ENCODE measurements around the gene FGD1.
"Not testable (repeated sequence)": the region's sequence is repeated elsewhere in the genome, so short reads cannot be mapped to it uniquely, and the experiment has no call there.

FGD1 gene

DNA sequence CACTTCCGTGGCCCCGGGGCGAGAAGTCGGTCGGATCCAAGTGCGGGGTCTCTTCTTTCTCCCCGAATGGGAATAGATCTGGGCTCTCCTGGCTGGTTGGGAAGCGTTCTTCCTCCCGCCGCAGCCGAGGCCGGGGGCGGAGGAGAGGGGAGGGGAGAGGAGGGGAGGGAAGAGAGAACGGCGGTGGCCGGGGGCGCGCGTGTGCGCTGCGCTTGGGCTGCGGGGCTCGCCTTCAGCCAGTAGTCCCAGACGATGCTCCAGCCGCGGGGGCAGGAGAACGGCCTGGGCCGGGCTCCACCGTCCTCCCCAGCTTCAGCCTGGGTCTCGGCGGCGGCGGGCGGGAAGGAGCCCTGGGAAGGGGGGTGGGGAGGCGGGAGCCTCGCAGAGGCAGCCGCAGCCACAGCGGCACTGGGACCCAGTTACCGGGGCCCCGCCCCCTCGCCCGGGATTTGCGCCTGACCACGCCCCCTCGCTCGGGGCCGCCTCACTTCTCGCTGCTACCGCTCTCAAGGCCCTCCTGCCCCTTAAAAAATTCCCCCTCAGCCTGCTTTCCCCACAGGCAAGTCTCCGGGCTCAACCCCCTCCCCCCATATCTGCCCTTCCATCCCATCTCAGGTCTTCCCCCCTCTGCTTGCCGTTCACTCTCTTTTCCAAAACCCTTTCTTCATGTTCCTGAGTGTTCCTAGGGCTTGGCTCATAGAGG is at the start of gene FGD1:
TSS of gene FGD1 (minus strand) at position 421 of the 703 bp plus-strand sequence. CDS start 802 bp downstream, outside the sequence.
- peak; percentile 7 for DNase-seq

DNA sequence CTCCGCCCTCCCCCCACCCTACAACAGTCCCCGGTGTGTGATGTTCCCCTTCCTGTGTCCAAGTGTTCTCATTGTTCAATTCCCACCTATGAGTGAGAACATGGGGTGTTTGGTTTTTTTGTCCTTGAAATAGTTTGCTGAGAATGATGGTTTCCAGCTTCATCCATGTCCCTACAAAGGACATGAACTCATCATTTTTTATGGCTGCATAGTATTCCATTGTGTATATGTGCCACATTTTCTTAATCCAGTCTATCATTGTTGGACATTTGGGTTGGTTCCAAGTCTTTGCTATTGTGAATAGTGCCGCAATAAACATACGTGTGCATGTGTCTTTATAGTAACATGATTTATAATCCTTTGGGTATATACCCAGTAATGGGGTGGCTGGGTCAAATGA is 46.2 kb upstream of the FGD1 start:
- not testable (repeated sequence) for DNase-seq

DNA sequence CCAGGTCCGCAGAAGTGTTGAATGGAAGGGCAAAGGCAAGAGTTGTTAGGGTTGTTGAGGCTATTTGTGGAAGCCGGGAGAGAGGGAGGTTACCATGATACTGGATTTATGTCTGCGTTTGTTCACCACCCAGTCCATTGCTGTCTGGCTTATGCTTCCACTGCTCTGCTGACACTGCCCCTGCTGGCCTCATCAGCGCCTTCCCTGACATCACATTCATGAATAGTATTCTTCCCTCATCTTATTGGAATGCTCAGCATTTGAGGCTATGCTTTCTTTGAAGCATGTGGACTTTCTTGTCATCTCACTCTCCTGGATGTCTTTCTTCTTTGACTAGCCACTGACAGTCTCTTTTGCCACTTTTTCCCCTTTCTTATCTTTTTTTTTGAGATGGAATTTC is 44.3 kb upstream of the FGD1 start:
- no peak for DNase-seq

DNA sequence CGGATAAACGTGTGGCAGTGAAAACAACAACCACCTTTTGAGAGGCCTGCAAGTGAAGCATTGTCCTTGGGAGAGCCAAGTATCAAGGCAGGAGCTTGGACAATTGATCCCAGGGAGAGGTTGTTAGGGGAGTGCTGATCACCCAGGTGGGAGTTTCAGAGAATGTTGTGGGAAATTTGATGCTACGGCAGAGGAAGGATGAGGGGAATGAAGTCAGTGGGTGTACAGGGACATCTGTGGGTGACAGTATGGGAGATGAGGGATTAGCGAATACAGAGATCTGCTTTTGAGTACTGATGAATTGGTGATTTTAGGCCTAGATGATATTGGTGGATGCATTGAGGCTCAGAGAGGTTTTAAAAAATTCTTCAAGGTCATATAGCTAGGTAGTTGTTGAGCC is 38.2 kb upstream of the FGD1 start:
- no peak for DNase-seq

DNA sequence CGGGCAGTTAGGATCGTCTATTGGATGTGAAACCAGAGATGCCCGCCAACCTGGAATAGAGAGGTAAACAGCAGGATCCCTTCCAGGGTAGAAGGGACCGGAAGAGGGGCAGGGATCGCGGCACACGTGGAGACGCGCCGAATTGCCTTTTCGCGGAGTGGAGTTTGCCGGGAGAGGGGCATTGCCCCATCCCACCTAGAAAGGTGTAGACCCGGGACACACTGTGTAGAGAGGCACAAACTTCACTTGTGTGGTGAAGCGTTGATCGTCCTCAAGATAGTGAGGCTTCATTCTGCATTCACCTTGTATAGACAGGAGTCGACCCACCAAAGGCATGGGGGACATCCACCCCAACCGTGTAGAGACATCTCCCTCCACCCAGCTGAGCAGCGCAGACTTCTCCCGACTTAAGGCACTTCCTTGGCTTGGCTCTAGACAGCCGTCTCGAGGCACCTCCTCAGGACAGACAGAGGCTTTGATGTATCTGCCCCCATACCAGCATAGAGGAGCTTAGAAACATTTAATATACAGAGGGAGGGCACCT is 34.4 kb upstream of the FGD1 start:
- DNase-seq: no peak

DNA sequence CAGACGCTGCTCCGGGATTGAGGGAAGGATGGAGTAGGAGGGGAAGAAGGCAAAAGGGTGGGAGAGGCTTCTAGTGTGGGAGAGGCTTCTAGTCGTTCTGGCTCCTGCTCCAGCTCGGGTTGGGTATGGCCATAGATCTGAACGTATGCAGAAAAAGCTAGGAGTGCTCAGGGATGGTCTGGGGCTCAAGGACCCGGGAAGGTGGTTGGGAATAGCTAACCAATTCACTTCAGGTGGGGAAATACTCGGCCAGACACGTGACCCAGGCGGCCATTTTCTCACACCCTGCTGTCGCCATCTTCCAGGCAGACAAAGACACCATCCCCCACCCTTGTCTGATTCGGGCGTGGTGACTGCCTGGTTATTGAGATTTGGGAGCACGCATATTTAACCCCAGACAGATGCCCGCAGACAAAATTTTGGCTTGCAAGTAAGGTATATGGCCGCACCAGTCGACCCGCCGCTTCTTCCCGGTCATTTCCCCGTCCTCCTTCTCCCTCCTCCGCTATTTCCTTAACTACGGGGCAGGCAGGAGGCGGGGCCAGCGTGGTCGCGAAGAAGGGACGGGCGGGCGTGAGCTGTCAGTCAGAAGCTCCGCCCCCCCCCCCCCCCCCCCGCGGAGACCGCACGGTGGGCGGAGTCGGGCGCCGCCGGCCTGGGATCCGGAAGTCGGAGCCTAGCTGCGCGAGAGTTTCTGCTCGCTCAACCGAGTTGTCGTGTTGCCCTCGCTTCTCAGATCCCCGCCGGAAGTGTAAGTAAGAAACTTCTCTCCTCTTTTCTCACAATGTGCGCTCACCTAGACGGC is 33.7 kb upstream of the FGD1 start, which contains the start of gene GNL3L:
TSS of gene GNL3L (plus strand) at position 668 of the 805 bp plus-strand sequence. CDS start 2,348 bp downstream, outside the sequence.
- DNase-seq: peak; percentile 74

DNA sequence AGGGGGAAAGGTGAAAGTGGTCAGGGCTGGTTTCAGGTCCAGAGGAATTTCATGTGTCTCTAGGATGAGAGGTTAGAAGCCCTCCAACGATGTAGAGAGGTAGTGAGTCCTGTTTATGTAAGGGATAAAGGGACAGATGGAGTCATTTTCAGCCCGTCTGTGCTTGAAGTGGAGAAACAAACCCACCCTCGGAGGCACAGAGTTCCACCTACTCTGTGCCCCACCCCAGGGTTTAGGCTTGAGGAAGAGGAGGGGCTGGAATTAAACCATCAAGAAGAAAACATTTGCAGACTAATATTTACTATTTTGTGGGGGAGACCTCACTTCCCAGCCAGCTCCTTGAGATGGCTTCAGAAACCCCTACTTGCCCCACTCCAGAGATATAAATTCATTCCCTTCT is 33.1 kb upstream of the FGD1 start:
- DNase-seq: no peak

DNA sequence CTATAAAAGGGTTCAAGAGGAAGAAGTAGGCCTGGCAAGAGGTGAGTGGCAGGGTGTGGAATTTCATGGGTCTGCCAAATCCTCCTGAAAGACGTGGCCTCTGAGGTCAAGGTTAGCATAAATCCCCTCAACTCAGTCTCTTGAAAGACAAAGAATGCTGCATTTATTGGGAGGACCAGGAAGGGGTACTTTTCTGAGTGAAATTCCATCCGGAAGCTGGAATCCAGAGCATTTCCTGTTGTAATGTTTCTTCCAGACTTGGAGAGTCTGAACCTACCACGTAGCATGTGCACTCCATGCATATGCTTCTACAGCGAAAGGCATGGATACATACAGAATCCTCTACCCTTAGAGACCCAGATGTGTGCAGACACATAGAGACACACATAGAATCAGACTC is 13.4 kb upstream of the FGD1 start:
- DNase-seq: no peak

DNA sequence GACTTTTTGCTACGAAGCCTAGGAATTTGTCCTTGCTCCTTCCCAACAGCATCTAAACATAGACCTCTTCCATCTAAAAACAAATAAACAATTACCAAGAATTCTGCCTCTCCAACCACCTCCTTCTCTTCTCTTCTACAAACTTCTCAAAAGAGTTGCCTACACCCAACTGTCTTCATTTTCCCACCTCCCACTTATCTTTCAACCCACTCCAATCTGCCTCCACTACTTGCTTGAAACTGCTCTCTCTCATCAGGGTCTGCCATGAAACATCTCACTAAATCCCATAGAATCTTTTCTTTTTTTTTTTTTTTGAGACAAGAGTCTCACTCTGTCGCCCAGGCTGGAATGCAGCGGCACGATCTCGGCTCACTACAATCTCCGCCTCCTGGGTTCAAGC is 902 bp upstream of the FGD1 start:
- no peak for DNase-seq

DNA sequence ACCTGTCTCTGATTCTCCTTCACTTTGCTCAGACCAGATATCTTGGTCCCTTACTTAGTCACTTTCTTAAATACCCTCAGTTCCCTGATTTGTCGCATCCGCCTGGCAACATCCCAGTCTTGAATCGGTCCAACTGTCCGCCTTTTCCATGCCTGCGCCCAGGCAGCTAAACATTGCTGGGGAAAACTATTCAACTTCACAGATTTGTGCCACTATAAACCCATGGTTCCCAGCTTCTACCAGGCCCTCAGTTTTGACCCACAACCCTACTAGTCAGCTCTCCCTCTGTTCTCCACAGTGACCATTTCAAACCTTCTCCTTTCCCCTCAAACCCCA is 451 bp upstream of the FGD1 start:
- DNase-seq: no peak

DNA sequence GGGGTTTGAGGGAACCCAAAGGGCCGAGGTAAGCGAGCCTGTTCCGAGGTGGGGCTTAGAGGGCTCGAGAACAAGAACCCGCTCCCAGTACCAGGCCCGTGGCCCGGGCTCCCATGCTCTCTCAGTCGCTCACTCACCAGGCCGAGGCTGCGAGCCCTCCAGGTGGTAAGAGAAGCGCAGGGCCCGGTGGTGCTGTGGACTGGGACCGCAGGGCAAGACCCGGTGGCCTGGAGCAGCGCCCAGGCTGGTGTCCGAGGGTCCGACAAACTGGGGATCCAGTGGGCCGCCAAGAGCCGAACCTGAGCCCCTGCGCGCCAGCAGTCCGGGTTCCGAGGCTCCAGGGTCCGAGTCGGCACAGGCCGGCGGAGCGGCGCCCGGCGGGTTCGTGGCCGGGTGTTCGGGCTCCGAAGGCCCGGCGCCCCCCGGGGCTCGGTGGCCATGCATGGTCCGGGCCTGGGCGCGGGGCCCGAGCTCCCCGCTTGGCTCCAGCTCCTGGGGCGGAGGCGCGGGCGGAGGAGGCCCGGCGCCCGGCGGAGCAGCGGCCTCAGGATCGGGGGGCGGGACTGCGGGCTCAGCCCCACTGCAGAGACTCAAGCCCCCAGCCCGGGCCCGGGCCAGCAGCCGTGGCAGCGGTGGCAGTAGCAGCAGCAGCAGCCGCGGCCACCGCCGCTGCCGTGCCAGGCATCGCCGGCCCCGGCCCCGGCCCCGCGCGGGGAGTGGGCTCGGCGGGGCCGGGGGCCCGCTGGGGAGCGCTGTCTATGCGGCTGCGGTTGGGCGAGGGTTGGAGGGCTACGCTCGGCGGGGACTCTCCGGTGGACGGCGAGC is 833 bp downstream of the FGD1 start:
- no peak for DNase-seq

DNA sequence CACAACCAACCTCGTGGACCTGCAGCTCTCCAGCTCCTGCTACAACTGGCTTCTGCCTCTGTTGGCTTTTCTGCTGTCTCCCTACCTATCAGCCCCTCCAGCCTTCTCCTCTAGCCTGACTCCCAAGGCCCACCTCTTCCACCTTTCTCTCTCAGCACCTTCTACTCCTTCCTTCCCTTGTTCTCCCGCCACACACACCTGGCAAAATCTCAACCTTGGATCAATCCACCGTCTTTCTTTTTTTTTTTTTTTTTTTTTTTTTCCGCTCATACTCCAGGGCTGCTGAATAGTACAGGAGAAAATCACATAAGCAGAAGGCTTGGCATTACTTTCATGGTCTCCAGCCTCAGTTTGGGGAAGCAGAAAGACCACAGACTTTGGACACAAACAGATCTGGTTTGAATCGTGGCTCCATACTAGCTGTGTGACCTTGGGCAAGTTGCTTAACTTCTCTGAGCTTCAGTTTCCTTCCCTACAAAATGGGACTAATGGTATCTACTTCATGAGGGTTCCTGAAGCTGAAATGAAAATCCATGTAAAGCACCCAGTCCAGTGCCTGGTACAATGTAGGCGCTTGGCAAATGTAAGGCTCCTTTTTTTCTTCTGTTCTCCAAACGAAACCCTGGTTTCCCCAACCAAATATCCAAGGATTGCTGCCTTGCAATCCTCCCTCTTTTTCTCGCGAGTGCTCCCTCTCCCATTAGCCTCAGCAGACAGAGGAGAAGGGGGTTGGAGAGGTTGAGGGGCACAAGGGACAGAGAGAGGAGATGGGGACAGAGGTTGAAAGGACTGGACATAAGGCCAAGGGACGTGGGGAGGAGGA is 1.7 kb downstream of the FGD1 start:
- no peak for DNase-seq

DNA sequence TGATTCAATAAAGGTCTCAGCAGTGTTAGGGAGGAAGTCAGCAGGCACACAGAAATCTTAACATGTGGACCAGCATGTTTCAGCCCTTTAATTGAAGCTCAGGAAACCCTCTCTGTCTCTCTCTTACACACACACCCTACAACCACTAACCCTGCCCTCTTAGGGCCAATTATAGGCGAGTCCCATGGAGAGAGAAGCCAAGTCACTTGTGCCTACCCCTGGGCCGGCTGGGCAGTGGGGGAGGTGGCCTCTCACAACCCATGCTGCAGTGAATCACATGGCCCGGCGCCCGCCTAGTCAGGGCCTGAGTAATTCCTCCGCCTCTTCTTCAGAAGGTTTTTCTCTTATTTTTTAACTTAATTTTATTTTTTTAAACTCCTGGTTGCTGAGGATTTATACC is 3.7 kb downstream of the FGD1 start:
- DNase-seq: no peak

DNA sequence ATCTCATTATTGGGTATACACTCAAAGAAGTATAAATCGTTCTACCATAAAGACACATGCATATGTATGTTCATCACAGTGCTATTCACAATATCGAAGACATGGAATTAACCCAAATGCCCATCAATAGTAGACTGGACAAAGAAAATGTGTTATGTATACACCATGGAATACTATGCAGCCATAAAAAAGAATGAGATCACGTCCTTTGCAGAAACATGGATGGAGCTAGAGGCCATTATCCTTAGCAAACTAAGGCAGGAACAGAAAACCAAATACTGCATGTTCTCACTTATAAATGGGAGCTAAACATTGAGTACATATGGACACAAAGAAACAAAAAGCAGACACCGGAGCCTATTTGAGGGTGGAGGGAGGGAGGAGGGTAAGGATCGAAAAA is 6.2 kb downstream of the FGD1 start:
- DNase-seq: not testable (repeated sequence)

DNA sequence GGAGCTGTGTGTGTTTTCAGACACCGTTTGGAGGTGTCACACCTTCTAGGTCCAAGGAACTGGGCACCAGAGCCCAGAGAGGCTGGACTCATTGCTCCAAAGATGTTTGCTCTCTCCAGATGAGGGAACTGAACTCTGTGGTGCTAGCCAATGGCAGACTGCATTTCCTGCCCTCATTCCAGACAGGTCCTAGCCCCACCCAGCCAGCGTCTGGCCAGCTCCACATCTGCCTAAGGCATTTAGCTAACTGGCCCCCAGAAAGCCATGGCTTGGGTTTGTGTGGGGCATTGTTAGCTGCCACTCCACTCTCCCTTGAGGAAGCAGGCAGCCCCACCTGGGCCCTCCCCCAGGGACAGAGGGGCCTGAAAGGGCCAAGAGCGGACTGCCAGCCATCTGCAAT is 11.4 kb downstream of the FGD1 start:
- no peak for DNase-seq

DNA sequence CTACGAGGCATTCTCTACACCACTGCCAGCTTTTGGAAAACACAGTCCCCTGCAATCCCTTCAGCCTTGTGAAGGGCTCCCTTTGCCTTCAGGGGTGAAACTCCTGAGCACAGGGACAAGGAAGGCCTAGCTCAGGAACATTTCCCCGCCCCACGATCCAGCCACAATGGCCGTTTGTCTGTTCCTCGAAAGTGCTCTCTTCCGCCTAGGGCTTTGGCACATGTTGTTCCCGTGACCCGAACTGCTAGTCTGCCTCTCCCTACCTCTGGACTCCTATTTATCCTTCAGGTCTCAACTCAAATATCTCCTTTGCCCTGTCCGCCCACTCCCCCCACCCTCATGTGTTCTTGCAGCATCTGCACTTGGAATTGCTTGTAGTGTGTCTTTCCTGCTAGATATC is 12.1 kb downstream of the FGD1 start:
- DNase-seq: no peak

DNA sequence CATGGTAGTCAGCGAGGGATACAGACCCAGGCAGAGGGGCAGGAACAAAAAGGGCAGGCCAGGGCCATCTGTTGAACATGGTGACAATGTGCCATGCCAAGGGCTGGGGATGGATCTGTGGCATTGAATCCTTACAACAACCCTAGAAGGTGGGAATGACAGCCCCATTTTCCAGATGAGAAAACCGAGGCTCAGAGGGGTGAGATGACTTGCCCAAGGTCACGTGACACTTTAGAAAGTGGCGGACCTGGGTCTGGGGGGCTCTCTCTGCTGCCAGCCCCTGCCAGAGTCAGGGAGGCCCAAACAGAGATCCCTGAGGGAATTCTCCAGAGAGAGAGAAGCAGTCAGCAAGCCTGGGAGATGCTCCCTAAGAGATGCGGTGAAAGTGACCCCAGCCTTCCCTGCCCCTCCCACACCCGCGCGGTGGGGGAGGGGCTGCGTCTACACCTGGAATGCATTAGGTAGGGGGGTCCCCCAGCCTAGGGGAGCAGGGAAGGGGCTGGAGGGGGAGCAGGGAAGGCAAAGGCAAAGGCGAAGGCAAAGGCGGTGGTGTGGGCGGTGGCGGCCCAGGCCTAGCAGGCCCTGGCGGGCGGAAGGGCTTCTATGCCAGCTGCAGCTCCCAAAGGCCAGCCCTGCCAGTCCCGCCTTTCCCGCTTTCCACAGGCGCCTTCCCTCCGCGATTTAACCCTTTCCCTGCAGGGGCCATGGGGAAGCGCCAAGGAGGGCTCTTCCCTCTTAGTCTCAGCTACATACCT is 13.0 kb downstream of the FGD1 start:
- DNase-seq: no peak

DNA sequence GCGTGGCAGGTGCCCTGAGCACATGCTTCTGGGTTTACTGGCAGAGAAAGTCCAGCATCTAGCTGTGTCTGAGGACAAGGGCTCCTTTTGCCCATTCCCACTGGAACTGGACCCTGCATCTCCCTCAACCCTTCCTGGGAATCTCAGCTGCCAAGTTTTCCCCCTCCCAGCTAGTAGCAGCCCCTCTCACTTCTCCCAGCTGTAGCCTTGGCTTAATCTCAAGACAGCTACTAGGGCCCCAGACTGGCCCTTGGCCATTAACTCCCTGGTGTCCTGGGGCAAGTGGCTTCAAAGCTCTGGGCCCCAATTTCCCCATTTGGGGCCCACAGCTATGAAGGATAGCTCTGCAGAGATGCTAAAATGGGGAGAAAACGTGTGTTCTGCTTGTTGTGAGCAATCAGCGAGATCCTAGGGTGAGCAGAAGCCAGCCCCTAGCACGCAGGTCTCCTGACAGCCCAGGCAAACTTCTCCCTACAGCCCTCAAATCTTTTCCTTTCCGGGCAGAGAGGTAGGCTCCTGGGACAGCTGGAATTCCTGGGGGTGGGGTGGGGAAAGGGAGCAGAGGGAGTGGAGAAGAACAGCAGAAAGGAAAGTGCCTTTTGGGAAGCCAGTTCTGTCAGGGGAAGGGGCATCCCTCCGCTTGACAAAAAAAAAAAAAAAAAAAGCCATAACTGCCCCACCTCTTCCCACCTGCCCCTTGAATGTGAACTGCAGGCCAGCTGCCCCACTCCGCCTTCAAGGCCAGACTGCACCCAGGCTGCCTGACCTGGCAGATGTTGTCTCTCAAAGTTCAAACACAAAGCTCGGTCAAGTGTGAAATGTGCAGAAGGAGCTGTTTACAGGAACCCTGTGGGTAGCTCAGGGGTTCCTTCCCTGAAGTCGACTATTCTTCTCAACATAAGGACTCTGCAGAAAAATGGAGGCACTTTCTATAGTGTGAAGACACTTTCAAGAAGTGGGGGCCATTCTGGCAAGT is 16.6 kb downstream of the FGD1 start:
- DNase-seq: no peak

DNA sequence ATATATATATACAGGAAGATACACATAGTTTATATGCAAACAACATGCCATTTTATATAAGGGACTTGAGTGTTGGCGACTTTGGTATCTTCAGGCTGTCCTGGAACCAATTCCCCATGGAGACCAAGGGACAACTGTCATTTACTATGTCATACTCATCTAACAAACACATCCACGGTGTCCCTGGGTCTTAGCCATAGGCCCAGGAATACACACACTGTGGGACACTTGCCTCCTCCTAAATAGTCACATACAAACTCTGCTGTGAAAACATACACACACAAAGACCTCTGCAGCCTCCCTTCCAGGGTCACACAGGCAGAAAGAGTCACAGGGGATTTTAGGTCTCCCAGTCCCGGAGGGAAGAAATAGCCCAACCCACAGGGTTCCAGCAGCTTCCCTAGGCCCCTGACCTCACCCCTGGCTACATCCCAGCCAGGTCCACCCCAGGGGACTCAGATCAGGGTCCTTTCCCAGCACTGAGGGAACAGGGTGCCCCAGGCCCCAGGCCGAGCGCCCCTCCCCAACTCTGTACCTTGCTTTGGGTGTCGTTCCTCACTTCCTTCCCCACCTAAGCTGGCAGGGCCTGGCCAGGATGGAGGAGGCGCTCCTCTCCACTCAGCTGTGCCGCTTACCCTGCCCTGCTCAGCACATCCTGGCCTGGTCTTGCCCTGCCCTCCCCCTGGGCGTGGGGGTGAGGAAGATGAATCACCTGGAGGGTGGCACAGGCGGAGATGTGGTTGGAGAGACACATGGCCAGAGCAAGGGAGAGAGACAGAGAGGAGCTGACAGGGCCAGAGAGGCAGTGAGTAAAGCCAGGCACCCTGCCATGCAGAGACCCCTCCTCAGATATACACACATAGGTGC is 21.8 kb downstream of the FGD1 start:
- no peak for DNase-seq

Data from activated CD4-positive, alpha-beta T cell treated with anti-CD3 and anti-CD28 coated beads for 1 hour (primary cell).